Fibroblast of lung (primary cell): Measurements from ENCODE around the gene TNRC18. TPM values are rescaled to one million over a fixed set of nuclear protein-coding genes. Genes with fewer than 3 reads are reported as not detected.
"Not testable (repeated sequence)": the region's sequence is repeated elsewhere in the genome, so short reads cannot be mapped to it uniquely, and the experiment has no call there.

Experiments
- DNase-seq, 2 donors: peaks; one replicate each; pipeline versions ENCODE4 v3.0.0 to v3.0.0-alpha.2; 2010; ENCODE audit warnings: low read depth in 2 of 2
- H2AFZ ChIP-seq: 2 replicates; pipeline ENCODE4 v1.5.1; 2012; ENCODE audit warnings: low read length, control low read depth, inconsistent platforms
- H3K27ac ChIP-seq: 2 replicates; pipeline ENCODE4 v1.5.1; 2011; ENCODE audit warnings: low read length, control low read depth; ENCODE audit not compliant: insufficient read depth
- H3K27me3 ChIP-seq: 2 replicates; pipeline ENCODE4 v1.5.1; 2011; ENCODE audit warnings: mild to moderate bottlenecking, low read length; ENCODE audit not compliant: control insufficient read depth, insufficient read depth
- H3K36me3 ChIP-seq: 2 replicates; pipeline ENCODE4 v1.5.1; 2011; ENCODE audit warnings: low read length; ENCODE audit not compliant: control insufficient read depth, insufficient read depth
- H3K4me1 ChIP-seq: 2 replicates; pipeline ENCODE4 v1.5.1; 2011; ENCODE audit warnings: low read length; ENCODE audit not compliant: control insufficient read depth, insufficient read depth; ENCODE audit errors: extremely low read depth
- H3K4me2 ChIP-seq: 2 replicates; pipeline ENCODE4 v1.5.1; 2011; ENCODE audit warnings: low read length, control low read depth; ENCODE audit not compliant: insufficient read depth; ENCODE audit errors: extremely low read depth
- H3K4me3 ChIP-seq, 4 experiments: fragments of 200-600 bp in 1 of 4; sonication (generic) in 1 of 4; replicated peaks in 1 of 4; 2 replicates each; pipeline ENCODE4 v1.5.1; 2011 to 2016; ENCODE audit warnings: low read length in 4 of 4, low read depth in 3 of 4, mild to moderate bottlenecking in 3 of 4, control low read depth in 2 of 4, inconsistent platforms in 1 of 4, mixed read lengths in 1 of 4; ENCODE audit not compliant: insufficient read depth in 1 of 4; ENCODE audit errors: control extremely low read depth in 1 of 4
- H3K79me2 ChIP-seq: 2 replicates; pipeline ENCODE4 v1.5.1; 2012; ENCODE audit warnings: mild to moderate bottlenecking, low read length, inconsistent platforms; ENCODE audit not compliant: control insufficient read depth, insufficient read depth
- H3K9ac ChIP-seq: 2 replicates; pipeline ENCODE4 v1.5.1; 2011; ENCODE audit warnings: mild to moderate bottlenecking, low read length, control low read depth; ENCODE audit not compliant: insufficient read depth
- H3K9me3 ChIP-seq: 2 replicates; pipeline ENCODE4 v1.5.1; 2012; ENCODE audit warnings: low read depth, low read length; ENCODE audit not compliant: control insufficient read depth, insufficient read depth
- H4K20me1 ChIP-seq: 2 replicates; pipeline ENCODE4 v1.5.1; 2011; ENCODE audit warnings: low read length; ENCODE audit not compliant: control insufficient read depth, insufficient read depth; ENCODE audit errors: extremely low read depth
- EZH2 ChIP-seq: IDR thresholded peaks from 2 replicates; pipeline ENCODE4 v1.5.1; 2012; ENCODE audit warnings: low read length, control low read depth, mild to moderate bottlenecking; ENCODE audit errors: missing control alignments
- polyA plus RNA-seq, 2 donors: library from polyadenylated mRNA; depleted of rRNA in 1 of 2; stranded (reverse) in 1 of 2; unstranded in 1 of 2; fragments of >200 nt; gene quantifications; 2 replicates each; pipeline ENCODE4 v1.2.1, GENCODE V29; 2011 to 2012; ENCODE audit warnings: missing spikeins in 1 of 2
- total RNA-seq: library from RNA; depleted of rRNA; stranded (reverse); fragments of >200 nt; gene quantifications from 2 replicates; pipeline ENCODE4 v1.2.1, GENCODE V29; 2014
- TF ChIP-seq, protein P1 (sequence below), 2 donors: IDR thresholded peaks in 1 of 2; conservative IDR thresholded peaks in 1 of 2; 1 replicate in 1 of 2; 2 replicates in 1 of 2; pipeline ENCODE4 v1.5.1; 2011 to 2012; ENCODE audit warnings: low read length in 2 of 2, control low read depth in 1 of 2, inconsistent platforms in 1 of 2, low read depth in 1 of 2, mild to moderate bottlenecking in 1 of 2

The TNRC18 gene
- total and polyA plus RNA-seq, 2 donors (not counting 1 experiment from before 2014, with no cell fraction given): 19.7 to 38.5 TPM

DNA sequence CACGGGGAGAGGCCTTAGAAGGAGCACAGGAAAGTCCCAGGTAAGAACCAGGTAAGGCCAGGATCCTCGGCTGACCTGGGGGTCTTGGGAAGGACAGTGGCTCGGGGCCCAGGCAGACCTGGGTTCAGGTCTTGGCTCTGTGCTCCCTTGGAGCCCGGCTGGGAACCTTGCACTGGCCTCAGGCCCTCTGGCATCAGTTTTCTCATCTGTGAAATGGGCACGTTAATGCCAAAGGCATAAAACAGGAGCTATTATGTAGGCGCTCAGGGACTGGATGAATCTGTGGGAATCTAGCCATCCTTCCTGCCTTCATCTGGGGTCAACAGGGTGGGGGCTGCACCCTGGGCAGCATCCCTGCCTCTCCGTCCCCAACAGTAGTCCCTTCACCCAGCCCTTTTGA, 149.2 kb downstream of the TNRC18 start:
- no peaks in the 10 kb centered on the region for H3K36me3 ChIP-seq
- H3K4me2 ChIP-seq: no peak overlapping the region
- H3K27me3 ChIP-seq: peaks cover 3% of the 10 kb centered on the region
- no peak overlapping the region for H2AFZ ChIP-seq
- DNase-seq: no peak
- no peak overlapping the region for H3K4me3 ChIP-seq
- no peaks in the 10 kb centered on the region for H4K20me1 ChIP-seq
- no peaks in the 10 kb centered on the region for H3K79me2 ChIP-seq
- no peaks in the 10 kb centered on the region for H3K9me3 ChIP-seq
- H3K4me1 ChIP-seq: no peaks in the 10 kb centered on the region
- TF ChIP-seq, protein P1, sequence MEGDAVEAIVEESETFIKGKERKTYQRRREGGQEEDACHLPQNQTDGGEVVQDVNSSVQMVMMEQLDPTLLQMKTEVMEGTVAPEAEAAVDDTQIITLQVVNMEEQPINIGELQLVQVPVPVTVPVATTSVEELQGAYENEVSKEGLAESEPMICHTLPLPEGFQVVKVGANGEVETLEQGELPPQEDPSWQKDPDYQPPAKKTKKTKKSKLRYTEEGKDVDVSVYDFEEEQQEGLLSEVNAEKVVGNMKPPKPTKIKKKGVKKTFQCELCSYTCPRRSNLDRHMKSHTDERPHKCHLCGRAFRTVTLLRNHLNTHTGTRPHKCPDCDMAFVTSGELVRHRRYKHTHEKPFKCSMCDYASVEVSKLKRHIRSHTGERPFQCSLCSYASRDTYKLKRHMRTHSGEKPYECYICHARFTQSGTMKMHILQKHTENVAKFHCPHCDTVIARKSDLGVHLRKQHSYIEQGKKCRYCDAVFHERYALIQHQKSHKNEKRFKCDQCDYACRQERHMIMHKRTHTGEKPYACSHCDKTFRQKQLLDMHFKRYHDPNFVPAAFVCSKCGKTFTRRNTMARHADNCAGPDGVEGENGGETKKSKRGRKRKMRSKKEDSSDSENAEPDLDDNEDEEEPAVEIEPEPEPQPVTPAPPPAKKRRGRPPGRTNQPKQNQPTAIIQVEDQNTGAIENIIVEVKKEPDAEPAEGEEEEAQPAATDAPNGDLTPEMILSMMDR (conservative IDR thresholded peaks at IDR 0.05 in 1 of 2, IDR thresholded peaks at IDR 0.05 in 1 of 2; ENCODE audit: low read depth in 1 of 2, low read length in 2 of 2): no peak
- TF ChIP-seq EZH2: no peak
- H3K27ac ChIP-seq: no peak overlapping the region
- H3K9ac ChIP-seq: no peak overlapping the region

DNA sequence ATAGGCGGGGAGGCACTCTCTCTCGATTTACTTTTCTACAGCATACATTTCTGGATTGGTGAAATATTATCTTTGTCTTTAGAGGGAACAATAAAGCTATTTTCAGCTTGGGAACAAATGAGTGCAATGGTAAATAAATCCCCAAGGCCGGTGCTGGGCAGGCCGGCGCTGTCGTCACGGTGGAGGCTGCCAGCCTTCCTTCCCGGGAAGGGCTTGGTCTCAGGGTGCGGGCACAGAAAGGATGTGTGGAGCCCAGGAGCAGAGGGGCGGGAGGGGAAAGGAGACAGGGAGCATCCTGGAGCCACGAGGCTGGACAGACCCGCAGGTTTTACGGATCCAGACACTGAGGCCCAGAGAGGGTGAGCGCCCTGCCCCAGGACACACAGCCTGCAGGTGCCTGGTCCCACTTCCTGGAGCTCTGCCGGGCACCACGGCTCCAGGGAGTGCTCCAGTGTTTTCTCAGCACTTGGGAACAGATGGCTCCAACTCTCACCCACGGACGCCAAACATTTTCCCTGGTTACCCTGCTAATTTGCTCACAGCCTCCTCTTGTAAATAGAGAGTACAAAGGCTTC, 149.7 kb downstream of the TNRC18 start:
- H3K4me3 ChIP-seq, H3K4me2 ChIP-seq, DNase-seq, H3K9ac ChIP-seq, H3K9me3 ChIP-seq, H3K4me1 ChIP-seq, H3K27ac ChIP-seq, H3K79me2 ChIP-seq, H4K20me1 ChIP-seq, H3K36me3 ChIP-seq, H2AFZ ChIP-seq, H3K27me3 ChIP-seq: not testable (repeated sequence)

DNA sequence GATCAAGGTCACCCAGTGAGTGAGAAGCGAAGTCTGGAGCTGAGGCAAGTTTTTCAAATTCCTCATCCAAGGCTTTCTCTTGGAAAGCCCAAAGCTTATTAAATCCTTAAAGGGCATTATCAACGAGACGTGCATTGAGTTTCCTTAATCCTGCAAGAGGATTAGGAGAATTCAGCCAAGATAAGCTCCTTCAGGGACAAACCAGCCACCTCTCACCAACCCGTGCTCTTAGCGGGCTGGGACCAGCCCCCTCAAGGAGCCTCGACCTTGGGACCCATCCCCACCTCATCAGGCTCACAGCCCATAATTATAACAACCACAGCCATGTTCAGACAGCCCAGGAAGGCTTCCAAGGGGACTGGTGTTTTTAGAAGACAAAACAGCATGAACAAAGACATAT, 152.8 kb downstream of the TNRC18 start:
- Histone ChIP-seq H3K36me3 (no peaks in the 10 kb centered on the region), H3K4me3 (no peak overlapping the region), H2AFZ (no peak overlapping the region), H3K4me2 (no peak overlapping the region), H3K9ac (no peak overlapping the region), H3K9me3 (no peaks in the 10 kb centered on the region), H3K79me2 (no peaks in the 10 kb centered on the region), H4K20me1 (no peaks in the 10 kb centered on the region), H3K27me3 (peaks cover 3% of the 10 kb centered on the region), H3K4me1 (no peaks in the 10 kb centered on the region), H3K27ac (no peak overlapping the region)
- no peak for DNase-seq
- TF ChIP-seq EZH2: no peak
- TF ChIP-seq, protein P1 (conservative IDR thresholded peaks at IDR 0.05 in 1 of 2, IDR thresholded peaks at IDR 0.05 in 1 of 2; ENCODE audit: low read depth in 1 of 2, low read length in 2 of 2): no peak

GRCh38 chr7:5269992-5270657, 153.5 kb downstream of the TNRC18 start:
- H3K4me3 ChIP-seq, H3K27ac ChIP-seq, H3K4me1 ChIP-seq, H3K9ac ChIP-seq, H3K79me2 ChIP-seq, H4K20me1 ChIP-seq, H3K27me3 ChIP-seq, H3K9me3 ChIP-seq, H2AFZ ChIP-seq, H3K4me2 ChIP-seq, H3K36me3 ChIP-seq: not testable (repeated sequence)
- peak in 1 of 2 donors; percentile 6 for DNase-seq

DNA sequence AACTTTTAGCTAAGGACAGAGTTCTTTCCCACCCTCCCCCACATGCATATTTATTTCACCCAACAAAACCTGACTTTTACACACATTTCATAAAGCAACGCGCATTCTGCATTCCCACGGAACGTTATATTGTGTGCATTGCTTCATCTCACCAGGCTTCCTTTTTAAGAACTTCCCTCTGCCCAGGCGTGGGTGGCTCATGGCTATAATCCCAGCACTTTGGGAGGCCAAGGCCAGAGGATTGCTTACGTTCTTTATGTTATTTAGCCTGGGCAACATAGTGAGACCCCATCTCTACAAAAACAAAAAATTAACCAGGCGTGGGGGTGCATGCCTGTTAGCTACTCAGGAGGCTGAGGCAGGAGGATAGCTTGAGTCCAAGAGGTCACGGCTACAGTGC, 155.8 kb downstream of the TNRC18 start:
- H3K4me3 ChIP-seq, H3K4me2 ChIP-seq, H3K36me3 ChIP-seq, H3K4me1 ChIP-seq, H3K9ac ChIP-seq, H3K79me2 ChIP-seq, H3K9me3 ChIP-seq, H3K27ac ChIP-seq, H2AFZ ChIP-seq, DNase-seq, H3K27me3 ChIP-seq, H4K20me1 ChIP-seq: not testable (repeated sequence)
